B cell (primary cell): ENCODE measurements around the gene SKAP2. TPM values are rescaled to one million over a fixed set of nuclear protein-coding genes. Genes with fewer than 3 reads are reported as not detected.
A peak's percentile ranks its signal among the peaks of the same experiment; 100 is the strongest.

Experiments used
- ATAC-seq: fragments of 200-7000 bp; cut with Tn5 transposase; one replicate; pipeline ENCODE4 v1.10.0; 2021; ENCODE audit warnings: low read depth, mild to moderate bottlenecking, moderate number of reproducible peaks, moderate library complexity
- CTCF ChIA-PET: fragments of 350-600 bp; sonication (Branson Sonifier 250); formaldehyde crosslinking; loops from one replicate; lab custom pipeline; 2021; ENCODE audit warnings: antibody characterized with exemption, inconsistent platforms; lab: Charles Lee
- POLR2A ChIA-PET: fragments of 350-600 bp; sonication (Branson Sonifier 250); formaldehyde crosslinking; loops from one replicate; lab custom pipeline; 2021; ENCODE audit warnings: antibody characterized with exemption; lab: Charles Lee
- DNase-seq: peaks from one replicate; pipeline ENCODE4 v3.0.0; 2013
- H2AFZ ChIP-seq: 2 replicates; pipeline ENCODE4 v1.6.1; 2012; ENCODE audit warnings: mild to moderate bottlenecking, low read depth, low read length; ENCODE audit not compliant: insufficient read depth, poor library complexity, severe bottlenecking
- H3K27ac ChIP-seq, 2 donors: 1 replicate in 1 of 2; 2 replicates in 1 of 2; pipeline ENCODE4 v1.5.1; 2012 to 2013; ENCODE audit warnings: low read length in 2 of 2, mild to moderate bottlenecking in 2 of 2, moderate library complexity in 1 of 2
- H3K27me3 ChIP-seq, 4 experiments: fragments of 200-600 bp in 1 of 4; sonication (generic) in 1 of 4; replicated peaks in 1 of 4; 1 replicate in 2 of 4; 2 replicates in 2 of 4; pipeline versions ENCODE4 v1.6.1 to v1.7.0; 2013 to 2016; ENCODE audit warnings: low read length in 3 of 4, mild to moderate bottlenecking in 2 of 4, mixed read lengths in 1 of 4, moderate library complexity in 1 of 4; ENCODE audit not compliant: insufficient read depth in 4 of 4, control insufficient read depth in 3 of 4; ENCODE audit errors: control extremely low read depth in 1 of 4
- H3K36me3 ChIP-seq, 2 experiments: replicated peaks in 1 of 2; 1 replicate in 1 of 2; 2 replicates in 1 of 2; pipeline versions ENCODE4 v1.6.1 to v1.7.1; 2013; ENCODE audit warnings: low read length in 1 of 2; ENCODE audit not compliant: insufficient read depth in 2 of 2, control insufficient read depth in 1 of 2; ENCODE audit errors: control extremely low read depth in 1 of 2, extremely low read depth in 1 of 2
- H3K4me1 ChIP-seq, 2 donors: fragments of 200-600 bp in 1 of 2; sonication (generic) in 1 of 2; 1 replicate in 1 of 2; 2 replicates in 1 of 2; pipeline versions ENCODE4 v1.5.1 to v1.6.1; 2013 to 2017; ENCODE audit warnings: low read length in 2 of 2; ENCODE audit not compliant: control insufficient read depth in 2 of 2, insufficient read depth in 2 of 2
- H3K4me2 ChIP-seq: replicated peaks from 2 replicates; pipeline ENCODE3; 2012; ENCODE audit warnings: mild to moderate bottlenecking, low read depth, low read length; ENCODE audit not compliant: poor library complexity, severe bottlenecking
- H3K4me3 ChIP-seq, 5 experiments: fragments of 200-600 bp in 1 of 5; sonication (generic) in 1 of 5; 1 replicate in 3 of 5; 2 replicates in 2 of 5; pipeline versions ENCODE4 v1.5.1 to v1.7.0; 2011 to 2016; ENCODE audit warnings: low read length in 4 of 5, mild to moderate bottlenecking in 4 of 5, low read depth in 2 of 5, control low read depth in 1 of 5, moderate library complexity in 1 of 5; ENCODE audit not compliant: insufficient read depth in 1 of 5; ENCODE audit errors: control extremely low read depth in 1 of 5, extremely low read depth in 1 of 5
- H3K79me2 ChIP-seq: fragments of 200-600 bp; sonication (generic); one replicate; pipeline ENCODE4 v1.6.0; 2016; ENCODE audit warnings: low read length; ENCODE audit not compliant: control insufficient read depth, insufficient read depth
- H3K9ac ChIP-seq: fragments of 200-600 bp; sonication (generic); 2 replicates; pipeline ENCODE4 v1.6.1; 2017; ENCODE audit warnings: mild to moderate bottlenecking, low read length, moderate library complexity
- H3K9me3 ChIP-seq, 3 donors: one replicate each; pipeline versions ENCODE4 v1.6.1 to v1.7.1; 2013; ENCODE audit warnings: low read length in 2 of 3; ENCODE audit not compliant: control insufficient read depth in 2 of 3, insufficient read depth in 1 of 3; ENCODE audit errors: control extremely low read depth in 1 of 3
- H4K20me1 ChIP-seq: 2 replicates; pipeline ENCODE4 v1.6.0; 2012; ENCODE audit warnings: mild to moderate bottlenecking, low read length; ENCODE audit not compliant: insufficient read depth, control insufficient read depth, poor library complexity, severe bottlenecking
- H3K27ac Mint-ChIP-seq: one replicate; pipeline ENCODE4 v1.8.0; 2021; ENCODE audit warnings: mixed read lengths
- H3K27me3 Mint-ChIP-seq: one replicate; pipeline ENCODE4 v1.8.0; 2021; ENCODE audit warnings: mixed read lengths
- H3K4me1 Mint-ChIP-seq: one replicate; pipeline ENCODE4 v1.8.0; 2021; ENCODE audit warnings: mixed read lengths
- H3K4me3 Mint-ChIP-seq: one replicate; pipeline ENCODE4 v1.8.0; 2021; ENCODE audit warnings: mixed read lengths
- H3K9me3 Mint-ChIP-seq: one replicate; pipeline ENCODE4 v1.8.0; 2022; ENCODE audit warnings: mixed read lengths; ENCODE audit not compliant: insufficient read depth
- CTCF ChIP-seq: fragments of 200-600 bp; IDR thresholded peaks from one replicate; pipeline ENCODE4 v1.8.0; 2022; ENCODE audit warnings: antibody characterized with exemption, mild to moderate bottlenecking
- EZH2 ChIP-seq: IDR thresholded peaks from 2 replicates; pipeline ENCODE4 v1.6.1; 2012; ENCODE audit warnings: borderline replicate concordance, low read depth, mild to moderate bottlenecking, moderate library complexity, low read length; ENCODE audit not compliant: insufficient read depth, poor library complexity, severe bottlenecking
- WGBS: methylation state at CpG from one replicate; pipeline ENCODE4 v1.1.5; 2013; ENCODE audit warnings: missing lambda C conversion rate; ENCODE audit not compliant: insufficient coverage; 5-methylcytosine and 5-hydroxymethylcytosine counted together
- intact Hi-C: fragments of 100-400 bp; cut with micrococcal nuclease; formaldehyde crosslinking; loops from one replicate; pipeline ENCODE4 v1.10.0; 2022
- polyA plus RNA-seq: library from polyadenylated mRNA; depleted of rRNA; stranded (reverse); fragments of >200 nt; gene quantifications from 2 replicates; pipeline ENCODE4 v1.2.3, GENCODE V29; 2012
- total RNA-seq, 2 donors: library from RNA; stranded (reverse); fragments of 120-200 nt in 1 of 2; gene quantifications; 1 replicate in 1 of 2; 2 replicates in 1 of 2; pipeline versions ENCODE4 v1.2.3 to v1.2.4, GENCODE V29; 2013 to 2022

Gene SKAP2
- total and polyA plus RNA-seq, 2 donors (not counting 1 experiment from before 2014, with no cell fraction given) = 12.8 to 58.4 TPM

- H3K4me3 Mint-ChIP-seq = no peak overlapping the region
- CTCF ChIA-PET = interaction anchor here (0.6 to 4.6 kb wide), 8 partner anchors 10 to 484 kb away, joined by 3 to 24 read pairs (median 3); partner anchors contain the start of gene SKAP2
Observed at GRCh38 chr7:26853788-26854393, 10.5 kb downstream of the SKAP2 start.

More at GRCh38 chr7:26853788-26854393, 10.5 kb downstream of the SKAP2 start:
- peaks cover 21 to 23% of the 10 kb centered on the region in 2 donors for H3K4me1 ChIP-seq
- H3K27me3 Mint-ChIP-seq = no peaks in the 10 kb centered on the region
- no peak overlapping the region for H3K27ac Mint-ChIP-seq
- peaks cover 2 to 12% of the 10 kb centered on the region in 2 experiments for H3K36me3 ChIP-seq
- POLR2A ChIA-PET = no interaction called here
- DNase-seq = peak; percentile 62
- ATAC-seq = no peak
- H2AFZ ChIP-seq = no peak overlapping the region
- no peak overlapping the region for H3K27ac ChIP-seq
- no peak overlapping the region for H3K9ac ChIP-seq
- no peaks in the 10 kb centered on the region for H3K27me3 ChIP-seq
- H3K9me3 ChIP-seq = no peaks in the 10 kb centered on the region
- TF ChIP-seq CTCF (peak; percentile 74), EZH2 (no peak)
- no CpG with 5 or more reads among the region's 4 CpGs for WGBS
- H3K4me2 ChIP-seq = no peak overlapping the region
- peaks cover 53% of the 10 kb centered on the region for H3K79me2 ChIP-seq
- no peaks in the 10 kb centered on the region for H3K9me3 Mint-ChIP-seq
- intact Hi-C loops = loop anchor here (1.0 to 10.0 kb wide), 3 partner anchors 10 to 989 kb away; partner anchors contain the start of gene SKAP2
- no peak overlapping the region for H3K4me3 ChIP-seq
- H3K4me1 Mint-ChIP-seq = peaks cover 26% of the 10 kb centered on the region
- peaks cover 3% of the 10 kb centered on the region for H4K20me1 ChIP-seq
